ENCODE measurements around the gene NINJ2.

DNA sequence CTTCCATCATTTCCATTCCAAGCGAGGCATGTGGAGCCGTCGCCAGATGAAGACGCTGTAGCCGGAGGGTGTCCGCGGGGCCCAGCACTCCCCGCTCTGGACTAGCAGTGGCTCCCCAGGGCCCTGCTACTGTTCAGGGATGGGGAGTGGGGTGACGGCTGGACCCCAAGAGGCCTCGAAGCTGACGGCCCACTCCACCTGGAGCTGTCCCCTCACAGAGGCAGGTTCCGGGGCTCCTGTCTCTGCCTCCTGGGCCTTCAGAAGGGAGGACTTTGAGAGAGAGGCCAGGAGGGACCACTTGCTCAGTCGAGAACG lies 101.9 kb downstream of the NINJ2 start:
- TF ChIP-seq, protein P1, sequence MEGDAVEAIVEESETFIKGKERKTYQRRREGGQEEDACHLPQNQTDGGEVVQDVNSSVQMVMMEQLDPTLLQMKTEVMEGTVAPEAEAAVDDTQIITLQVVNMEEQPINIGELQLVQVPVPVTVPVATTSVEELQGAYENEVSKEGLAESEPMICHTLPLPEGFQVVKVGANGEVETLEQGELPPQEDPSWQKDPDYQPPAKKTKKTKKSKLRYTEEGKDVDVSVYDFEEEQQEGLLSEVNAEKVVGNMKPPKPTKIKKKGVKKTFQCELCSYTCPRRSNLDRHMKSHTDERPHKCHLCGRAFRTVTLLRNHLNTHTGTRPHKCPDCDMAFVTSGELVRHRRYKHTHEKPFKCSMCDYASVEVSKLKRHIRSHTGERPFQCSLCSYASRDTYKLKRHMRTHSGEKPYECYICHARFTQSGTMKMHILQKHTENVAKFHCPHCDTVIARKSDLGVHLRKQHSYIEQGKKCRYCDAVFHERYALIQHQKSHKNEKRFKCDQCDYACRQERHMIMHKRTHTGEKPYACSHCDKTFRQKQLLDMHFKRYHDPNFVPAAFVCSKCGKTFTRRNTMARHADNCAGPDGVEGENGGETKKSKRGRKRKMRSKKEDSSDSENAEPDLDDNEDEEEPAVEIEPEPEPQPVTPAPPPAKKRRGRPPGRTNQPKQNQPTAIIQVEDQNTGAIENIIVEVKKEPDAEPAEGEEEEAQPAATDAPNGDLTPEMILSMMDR (IDR thresholded peaks at IDR 0.05), result no peak
- TF ChIP-seq POLR2A (IDR thresholded peaks at IDR 0.05), result no peak
